NCI-H2227 (cell line): ENCODE measurements around the gene MYO18A.

Source experiments
- DNase-seq: peaks from one replicate; lab custom pipeline; 2025; ENCODE audit not compliant: unreplicated experiment; lab: John Stamatoyannopoulos, UW

Gene MYO18A

DNA sequence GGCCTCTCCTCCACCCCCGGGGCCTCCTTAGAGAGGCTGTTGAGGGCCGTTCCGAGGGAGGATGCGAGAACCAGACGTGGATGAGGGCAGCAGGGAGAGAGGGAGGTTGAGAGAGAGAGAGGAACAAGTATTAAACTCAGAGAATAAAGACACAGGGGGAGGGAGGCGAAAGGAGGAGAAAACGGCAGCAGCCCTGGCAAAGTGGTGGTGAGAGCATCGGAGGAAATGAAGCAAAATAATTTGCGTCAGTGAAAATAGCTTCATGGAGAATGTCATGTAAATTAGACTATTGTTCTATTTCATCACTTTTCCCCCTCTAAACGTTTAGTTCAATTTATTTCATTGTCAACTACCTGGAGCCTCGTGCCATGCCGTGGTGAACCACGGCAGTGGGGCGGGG is 99.2 kb downstream of the MYO18A start:
- DNase-seq, result no peak

DNA sequence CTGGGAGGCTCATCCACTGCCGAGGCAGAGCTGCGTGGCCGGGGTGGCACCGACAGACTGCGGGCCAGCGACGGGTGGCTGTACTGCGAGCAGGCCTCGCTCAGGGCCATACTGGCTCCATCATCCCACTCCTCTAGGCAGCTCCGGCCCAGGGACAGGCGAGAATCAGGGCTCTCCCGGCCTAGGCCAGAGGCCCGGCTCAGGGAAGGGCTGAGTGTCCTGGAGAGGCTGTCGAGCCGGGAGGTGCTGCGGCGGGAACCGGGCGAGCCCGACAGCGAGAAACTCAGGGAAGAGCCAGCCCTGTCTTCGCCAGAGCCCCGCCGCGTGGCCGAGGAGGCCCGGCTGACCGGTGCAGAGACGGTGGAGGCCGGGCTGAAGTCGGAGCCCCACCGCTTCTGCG is 99.9 kb downstream of the MYO18A start:
- no peak for DNase-seq

DNA sequence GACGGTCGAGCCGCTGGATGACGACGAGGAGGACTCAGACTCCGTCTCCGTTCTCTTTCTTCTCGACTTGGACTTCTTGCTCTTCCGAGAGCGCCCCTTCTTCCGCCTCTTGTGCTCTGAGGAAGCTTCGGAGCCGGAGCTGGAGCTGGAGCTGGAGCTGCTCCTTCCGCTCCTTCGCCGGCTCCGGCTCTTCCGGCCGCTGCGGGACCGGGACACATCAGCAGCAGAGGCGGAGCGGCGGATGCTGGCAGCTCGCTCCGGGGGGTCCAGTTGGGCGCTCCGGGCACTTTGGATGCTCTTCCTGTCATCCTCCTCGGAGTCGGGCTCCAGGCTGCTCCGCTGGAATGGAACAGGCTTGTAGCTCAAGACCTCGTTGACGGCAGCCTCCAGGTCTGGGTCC is 100.3 kb downstream of the MYO18A start:
- no peak for DNase-seq

DNA sequence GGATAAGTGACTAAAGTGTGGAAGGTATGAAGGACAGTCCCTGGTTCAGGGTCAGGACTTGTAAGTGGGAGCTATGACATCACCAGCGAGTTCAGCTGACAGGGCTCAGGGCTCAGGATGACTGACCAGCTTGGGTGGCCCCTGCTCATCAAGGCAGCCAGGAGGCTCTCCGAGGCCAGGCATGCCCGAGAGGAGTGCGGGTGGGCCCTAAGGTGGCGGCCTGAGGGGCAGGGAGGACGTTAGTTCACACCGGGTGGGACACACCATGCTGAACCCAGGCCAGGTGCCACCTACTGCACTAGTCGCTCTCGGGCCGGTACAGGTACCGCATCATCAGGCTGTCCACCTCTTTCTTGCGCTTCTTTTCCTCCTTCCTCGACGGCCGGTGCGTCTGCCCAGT is 100.8 kb downstream of the MYO18A start:
- no peak for DNase-seq

DNA sequence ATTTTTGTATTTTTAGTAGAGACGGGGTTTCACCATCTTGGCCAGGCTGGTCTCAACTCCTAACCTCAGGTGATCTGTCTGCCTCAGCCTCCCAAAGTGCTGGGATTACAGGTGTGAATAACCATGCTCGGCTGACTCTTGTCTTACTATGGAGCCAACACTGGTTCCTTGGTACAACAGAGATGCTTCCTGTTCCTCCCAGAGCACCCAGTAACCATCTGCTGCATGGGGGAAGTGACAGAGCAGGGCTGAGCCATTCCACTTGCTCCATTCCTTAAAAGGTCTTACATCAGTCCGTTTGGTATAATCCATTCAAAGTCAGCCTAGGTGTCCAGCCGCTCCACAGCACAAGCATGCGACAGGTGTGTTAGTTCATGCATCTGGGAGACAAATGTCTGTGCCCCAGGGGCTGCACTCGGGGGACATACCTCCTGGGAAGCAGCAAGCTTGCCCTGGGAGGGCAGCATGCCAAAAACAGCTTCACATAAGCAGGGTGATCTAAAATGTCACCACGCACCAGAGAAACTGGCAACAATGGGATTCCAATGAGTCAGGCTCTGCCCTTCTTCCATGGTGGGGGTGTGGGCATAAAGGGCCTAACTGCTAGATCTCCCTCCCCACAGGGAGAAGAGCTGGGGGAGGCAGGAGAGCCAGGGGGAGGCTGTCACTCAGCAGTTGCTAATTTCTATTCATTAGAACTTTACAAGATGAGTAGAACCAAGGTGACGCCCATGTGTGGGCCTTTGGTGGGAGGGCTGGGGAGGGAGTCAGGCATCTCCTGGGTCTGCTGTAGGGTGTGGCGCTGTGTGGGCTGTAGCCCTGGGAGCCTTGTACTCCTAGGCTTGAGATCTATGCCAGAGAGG is 101.8 kb downstream of the MYO18A start:
- DNase-seq, result no peak

DNA sequence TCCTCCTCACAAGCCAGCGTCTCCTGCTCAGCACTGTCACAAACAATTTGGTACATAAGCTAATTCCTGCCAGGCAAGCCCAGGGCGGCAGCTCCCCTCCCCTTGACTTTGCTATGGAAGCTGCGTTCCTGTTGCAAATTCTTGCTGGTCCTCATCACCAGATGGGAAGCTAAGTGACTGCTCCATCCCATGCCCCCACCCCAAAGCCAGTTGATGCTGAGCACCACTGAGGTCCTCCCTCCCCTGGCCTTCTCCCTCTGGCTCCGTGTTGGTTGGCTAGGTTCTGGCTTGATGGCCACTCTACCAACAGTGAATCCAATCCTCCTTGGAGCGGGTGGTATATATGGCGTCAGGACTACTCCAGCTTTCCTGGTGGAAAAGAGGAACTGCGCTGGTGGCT is 102.9 kb downstream of the MYO18A start:
- no peak for DNase-seq

DNA sequence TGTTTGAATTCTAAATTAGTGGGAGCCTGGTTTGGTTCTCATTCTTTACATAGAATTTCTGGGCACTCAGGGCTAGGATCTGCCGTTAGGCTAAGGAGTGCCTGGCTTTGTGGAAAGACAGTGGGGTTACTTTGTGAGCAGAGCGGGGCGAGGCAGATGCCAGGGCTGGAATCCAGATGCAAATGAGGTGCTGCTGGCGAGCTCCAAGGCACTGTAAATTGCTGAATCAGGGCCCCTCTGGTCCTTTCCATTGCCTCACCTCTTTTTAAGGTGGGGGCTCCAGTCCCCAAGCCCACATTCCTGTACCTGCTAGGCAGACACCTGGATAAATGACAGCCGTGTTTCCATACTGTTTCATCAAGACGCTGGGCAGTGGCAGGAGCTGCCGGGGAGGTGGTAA is 103.5 kb downstream of the MYO18A start:
- no peak for DNase-seq

DNA sequence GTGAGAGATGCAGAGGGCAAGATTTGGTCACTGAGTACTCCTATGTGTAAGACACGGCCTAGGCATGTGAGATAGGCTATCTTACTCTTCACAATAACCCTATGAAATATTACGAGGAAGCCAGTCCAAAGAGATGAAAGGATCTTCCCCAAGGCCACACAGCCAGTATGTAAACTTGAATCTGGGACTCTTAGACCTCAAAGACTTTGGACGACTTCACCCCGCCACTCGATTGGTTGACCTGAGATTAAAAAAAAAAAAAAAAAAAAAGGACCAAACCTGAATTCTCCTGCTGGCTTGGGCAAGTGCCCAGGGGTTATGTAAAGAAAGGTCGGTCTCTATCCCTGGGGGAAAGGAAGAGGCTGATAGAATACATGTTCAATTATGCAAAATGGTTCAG is 104.1 kb downstream of the MYO18A start:
- DNase-seq, result no peak

DNA sequence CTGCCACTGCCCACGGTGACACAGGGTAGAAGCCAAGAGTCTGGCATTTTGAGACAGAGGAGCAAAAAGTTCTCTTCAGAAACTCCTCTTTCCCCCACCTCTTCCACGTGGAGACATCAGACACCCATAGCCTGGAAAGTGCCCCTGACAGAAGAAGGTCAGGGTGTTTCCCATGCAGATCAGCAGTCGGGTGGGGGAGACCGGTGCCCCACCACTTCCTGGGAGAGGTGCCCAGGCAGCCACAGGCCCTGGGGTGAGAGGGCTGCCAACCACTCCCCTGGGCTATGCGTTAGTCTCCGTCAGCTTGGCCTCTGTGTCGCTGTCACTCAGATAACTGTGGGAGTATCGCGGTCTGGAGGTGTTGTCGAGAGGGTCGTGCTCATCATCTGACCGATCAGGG is 105.7 kb downstream of the MYO18A start:
- DNase-seq, result no peak

DNA sequence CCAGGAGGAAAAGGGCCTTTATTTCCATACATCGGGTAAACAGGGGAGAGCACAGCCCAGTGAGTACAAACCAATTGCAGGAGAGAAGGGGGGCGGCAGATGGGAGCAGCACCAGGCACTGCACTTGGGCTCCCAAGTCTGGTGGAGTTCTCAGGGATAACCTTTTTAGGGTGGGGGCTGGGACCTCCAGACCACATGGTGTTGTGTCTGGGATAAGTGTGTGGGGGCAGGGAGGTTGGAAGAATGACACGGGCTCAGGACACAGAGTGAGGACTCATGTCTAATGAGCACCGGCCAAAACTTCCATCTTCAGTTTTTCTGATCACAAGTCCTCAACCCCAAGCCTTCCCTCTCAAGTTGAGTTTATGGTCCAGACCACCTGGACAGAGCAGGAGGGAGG is 106.7 kb downstream of the MYO18A start:
- no peak for DNase-seq

DNA sequence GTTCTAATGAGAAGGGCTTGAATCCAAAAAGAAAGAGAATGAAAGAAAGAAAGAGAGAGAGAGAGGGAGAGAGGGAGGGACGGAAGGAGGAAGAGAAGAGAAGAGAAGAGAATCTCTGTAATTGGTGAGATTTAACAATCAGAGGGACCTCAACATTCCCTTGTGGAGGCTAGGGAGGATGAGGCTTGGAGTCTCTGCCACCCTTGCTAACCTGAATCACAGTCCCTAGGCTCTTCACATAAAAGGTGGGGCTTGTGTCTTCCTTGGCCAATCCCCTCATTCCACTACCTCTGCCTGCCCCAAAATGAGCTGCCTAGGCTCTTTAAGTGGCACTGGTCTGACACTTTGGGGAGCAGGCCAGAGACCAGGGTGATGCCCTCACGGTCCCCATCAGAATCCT is 107.2 kb downstream of the MYO18A start:
- DNase-seq, result no peak

DNA sequence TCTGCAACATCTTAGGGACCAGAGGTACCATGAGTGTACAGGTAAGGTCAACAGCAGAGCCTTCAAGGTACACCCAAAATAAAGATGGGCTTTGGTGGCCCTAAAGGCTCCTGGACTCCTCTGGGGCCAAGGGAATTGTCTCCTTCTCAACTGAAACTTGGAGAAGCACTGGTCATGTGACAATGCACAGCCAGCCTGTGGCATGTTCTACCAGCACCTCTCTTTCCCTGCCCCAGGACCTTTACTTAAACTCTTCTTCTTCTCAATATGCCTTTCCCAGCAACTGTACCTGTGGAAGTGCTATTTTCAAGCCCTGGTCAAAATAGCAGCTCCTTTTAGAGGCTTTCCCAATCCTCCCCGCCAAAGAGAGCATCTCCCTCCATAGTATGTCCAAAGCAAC is 108.9 kb downstream of the MYO18A start:
- no peak for DNase-seq

DNA sequence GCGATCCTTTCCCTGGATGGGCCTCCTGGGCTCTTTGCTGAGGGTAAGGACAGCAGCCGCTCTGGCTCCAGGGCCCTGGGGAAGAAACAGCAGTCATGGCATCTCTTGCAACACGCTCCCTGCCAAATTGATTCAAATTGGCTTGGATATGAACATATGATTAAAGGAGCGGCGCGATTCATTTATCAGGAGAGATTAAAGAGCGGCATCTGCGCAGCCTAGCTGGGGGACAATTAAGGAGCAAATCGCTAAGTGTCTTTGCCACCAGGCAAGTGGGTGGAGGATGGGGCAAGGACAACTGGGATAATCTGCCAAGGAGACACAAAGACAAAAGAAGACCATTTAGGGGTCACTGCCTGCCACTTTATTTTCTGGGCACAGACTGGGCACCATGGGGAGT is 109.4 kb downstream of the MYO18A start:
- DNase-seq, result peak; percentile 79

DNA sequence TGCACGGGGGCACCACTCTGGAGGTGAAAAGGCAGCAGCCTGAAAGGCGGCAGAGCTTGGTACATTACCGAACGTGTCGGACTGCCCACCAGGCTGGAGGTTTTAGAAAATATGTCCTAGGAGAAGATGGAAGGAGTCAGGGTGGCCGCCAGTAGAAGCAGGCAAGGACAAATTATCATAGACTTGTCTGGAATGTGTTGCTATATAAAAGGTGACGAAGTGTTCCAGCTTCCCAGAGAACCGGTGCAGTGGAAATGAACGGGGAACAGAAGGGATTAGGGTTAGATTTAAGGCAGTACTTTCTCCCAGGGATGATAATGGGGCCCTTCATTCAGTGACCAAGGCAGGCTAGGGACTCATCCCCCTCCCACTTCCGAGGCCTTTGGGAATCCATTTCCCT is 109.9 kb downstream of the MYO18A start:
- no peak for DNase-seq

DNA sequence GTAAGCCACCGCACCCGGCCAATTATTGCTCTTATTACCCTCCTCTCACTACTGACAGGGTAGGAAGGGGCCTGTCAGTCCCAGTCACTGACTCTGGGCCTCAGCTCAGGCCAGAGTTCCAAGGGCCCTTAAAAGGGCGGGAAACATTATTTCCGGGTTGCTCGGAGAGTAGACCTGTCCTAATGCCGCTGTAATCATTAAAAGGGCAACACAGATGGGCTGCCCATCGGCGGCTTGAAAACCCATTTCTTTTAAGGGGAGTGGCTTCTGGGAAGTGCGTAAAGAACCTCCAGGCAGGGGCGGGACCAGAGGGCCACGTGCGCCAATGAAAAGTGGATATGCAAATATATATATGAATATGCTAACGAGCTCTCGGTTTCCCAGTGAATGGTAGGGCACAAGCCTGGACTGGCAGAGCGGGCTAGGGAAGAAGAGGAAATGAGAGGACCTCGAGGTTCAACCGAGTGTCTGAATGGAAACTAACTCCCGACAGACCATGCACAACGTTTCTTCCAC is 110.6 kb downstream of the MYO18A start:
- DNase-seq, result peak; percentile 19

DNA sequence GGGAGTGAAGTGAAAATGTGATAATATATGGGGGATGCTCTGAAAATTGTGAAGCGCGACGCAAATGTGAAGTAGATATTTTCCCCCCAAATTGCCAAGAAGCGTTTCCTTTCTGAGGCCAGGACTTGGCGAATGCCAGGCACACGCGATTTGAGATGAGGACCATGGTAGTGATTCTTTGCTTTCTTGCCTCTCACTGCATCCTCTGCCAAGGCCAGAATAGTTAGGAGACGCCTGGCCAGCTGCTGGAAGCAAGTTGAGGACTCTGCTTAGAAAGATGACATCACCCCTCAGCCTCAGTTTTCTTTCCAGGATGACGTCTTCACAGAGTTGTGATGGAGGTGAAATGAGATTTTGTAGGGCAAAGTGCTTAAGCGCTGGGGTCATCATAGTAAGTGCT is 111.4 kb downstream of the MYO18A start:
- DNase-seq, result no peak

DNA sequence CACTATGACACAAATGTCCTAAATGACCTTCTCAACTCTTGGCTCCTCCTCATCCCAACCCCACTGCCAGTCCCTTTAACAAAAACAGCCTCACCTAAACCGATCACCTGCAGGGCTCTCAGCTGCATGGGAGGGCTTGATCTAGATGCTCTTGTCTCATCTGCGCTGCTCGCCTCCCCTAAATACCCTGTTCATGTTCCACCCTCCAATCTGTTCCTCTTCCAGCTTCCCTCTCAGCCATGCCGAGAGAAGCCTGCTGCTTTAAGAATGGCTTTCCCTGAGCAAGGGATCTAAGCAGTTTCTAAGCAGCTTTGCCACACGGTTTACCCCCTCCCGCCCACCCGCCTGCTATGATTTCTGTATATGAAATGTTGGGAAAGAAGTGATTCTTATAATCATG is 113.6 kb downstream of the MYO18A start:
- no peak for DNase-seq

DNA sequence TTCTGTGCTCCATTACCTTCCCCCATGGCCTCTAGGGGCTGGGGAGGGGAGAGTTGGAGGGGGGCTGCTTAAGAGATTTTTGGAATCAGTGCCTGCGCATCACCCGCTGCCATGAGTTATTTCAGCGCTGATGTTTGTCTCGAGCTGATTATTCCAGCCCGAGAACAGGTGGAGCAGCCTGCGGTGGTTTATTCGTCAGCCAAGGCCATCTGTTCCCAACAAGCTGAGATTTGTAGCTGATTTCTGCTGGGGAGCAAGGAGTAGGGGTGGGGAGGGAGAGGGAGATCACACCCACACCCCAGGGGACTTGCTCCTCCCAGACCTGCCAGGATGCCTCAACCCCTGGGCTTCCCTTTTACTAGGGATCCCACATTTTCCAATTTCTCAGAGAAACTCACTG is 114.2 kb downstream of the MYO18A start:
- no peak for DNase-seq

DNA sequence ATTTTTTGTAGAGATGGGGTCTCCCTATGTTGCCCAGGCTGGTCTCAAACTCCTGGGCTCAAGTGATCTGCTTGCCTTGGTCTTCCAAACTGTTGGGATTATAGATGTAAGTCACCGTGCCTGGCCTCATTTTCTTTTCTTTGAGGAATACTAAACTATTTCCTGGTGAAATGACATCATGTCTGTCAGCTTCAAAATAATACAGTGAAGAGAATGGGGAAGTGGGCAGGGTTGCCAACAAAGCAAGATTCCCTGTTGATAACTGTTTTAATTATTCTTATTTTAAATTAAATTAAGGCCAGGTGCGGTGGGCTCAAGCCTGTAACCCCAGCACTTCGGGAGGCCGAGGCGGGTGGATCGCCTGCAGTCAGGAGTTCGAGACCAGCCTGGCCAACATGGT is 116.2 kb downstream of the MYO18A start:
- no peak for DNase-seq

DNA sequence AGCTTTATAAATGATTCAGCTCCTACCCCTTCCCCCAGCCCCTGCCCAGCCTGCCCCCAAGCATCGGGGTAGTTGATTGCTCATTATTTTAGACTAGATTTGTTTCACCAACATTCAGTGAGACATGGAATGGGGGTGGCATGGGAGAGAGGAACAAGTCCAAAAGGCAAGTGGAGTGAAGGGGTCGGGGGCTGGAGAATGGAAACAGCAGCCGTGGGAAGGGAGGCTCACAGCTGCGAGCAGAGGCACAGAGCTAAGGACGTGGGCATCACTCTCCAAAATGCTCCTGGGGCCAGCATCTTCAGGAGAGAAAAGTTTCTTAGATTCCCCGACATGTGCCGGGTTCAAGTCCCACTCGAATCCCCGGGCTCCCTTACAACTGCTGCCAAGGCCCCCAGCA is 118.0 kb downstream of the MYO18A start:
- DNase-seq, result no peak

DNA sequence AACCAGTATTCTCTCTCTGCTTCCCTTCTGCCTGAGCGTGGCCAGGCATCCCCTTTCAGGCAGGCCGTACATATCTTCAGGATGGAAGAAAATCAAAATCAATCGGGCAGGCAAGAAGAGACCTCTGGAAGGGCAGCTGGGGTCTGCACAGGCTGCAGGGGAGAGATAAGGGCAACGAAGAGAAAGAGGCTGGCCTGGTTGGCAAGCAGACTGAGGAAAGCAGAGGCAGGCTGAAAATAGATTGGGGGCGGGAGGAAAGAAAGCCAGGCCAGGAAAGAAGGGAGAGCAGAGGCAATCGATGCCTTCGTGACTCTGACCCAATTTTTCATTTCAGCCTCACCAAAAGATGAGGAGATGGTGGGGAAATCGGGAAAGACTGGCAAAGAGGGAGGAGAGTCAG is 119.2 kb downstream of the MYO18A start:
- DNase-seq, result peak; percentile 23

DNA sequence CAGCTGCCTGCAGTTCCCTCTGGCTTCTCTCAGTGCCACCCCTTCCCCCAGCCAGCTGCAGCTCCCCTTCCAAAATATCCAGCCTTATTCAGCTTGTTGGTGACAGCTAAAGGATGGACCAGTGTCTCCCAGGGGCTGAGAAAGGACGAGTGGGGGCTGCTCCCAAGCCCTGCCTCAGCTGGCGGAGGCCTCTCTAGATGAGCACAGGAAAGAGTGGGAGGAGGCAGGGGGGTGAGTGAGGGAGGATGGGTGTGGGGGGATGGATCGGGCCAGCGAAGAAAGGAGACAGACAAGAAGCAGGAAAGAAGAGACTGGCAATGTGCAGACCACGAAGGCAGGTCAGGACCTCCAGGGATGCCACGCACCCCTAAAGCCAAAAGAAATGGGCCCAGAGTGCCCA is 119.7 kb downstream of the MYO18A start:
- peak; percentile 48 for DNase-seq

DNA sequence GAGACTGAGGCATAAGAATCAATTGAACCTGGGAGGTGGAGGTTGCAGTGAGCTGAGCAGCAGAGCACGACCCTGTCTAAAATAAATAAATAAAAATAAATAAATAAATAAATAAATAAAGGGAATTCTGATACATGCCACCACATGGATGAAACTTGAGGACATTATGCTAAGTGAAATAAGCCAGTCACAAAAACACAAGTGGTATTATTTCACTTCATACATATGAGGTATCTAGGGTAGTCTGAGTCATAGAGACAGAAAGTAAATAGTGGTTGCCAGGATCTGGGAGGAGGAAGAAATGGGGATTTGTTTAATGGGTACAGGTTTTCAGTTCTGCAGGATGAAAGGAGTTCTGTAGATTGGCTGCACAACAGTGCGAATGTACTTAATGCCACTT is 120.9 kb downstream of the MYO18A start:
- DNase-seq, result no peak
